ENCODE measurements around the gene BORCS6.

The BORCS6 gene

GRCh38 chr17:8141741-8142140 lies 48.2 kb downstream of the BORCS6 start:
- no peak for DNase-seq

- DNase-seq: no peak
Measured at GRCh38 chr17:8141045-8141444, 48.9 kb downstream of the BORCS6 start.

DNA sequence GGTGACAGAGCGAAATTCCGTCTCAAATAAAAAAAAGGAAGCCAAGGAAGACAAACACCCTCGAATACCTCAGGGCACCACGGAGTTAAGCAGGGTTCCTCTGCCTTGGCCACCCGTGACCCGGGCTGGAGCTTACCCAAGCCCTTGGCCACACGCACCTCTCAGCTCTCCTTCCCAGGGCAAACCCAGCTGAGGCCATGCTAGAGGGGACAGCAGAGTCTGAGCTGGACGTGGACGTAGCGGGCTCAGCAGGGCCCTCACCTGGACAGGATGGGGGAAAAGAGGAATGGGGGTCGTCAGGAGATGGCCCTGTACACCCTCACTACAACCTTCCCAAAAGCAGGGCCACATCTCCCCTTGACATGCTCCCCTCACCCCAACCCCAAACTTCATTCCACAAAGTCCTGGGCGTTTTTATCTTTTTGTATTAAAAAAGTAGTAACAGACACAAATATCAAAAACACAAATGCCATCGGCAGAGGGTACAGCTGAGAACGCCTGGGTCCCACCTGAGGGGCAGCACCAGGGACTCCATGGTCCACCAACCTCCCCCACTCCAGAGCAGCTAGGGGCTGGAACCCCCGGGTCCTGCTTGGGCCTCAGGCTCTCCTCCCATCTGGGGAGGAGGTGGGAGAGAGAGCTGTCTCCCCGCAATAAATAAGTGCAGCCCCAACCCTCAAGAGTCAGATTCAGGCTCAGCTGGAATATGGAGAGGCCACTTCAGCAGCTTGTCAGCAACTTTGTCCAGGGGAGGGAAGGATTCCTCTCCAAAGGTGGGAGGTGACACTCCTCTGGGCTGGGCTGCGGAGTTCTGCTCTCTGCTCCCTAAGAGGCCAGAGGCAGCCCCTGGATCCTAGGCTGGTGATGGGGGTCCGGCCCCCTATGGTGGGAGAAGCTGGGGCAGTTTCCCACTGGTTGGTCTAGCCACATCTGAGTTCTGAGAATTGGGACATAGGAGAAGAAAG lies 49.6 kb downstream of the BORCS6 start:
- DNase-seq: no peak

GRCh38 chr17:8138672-8139371 lies 51.2 kb downstream of the BORCS6 start:
- peak; percentile 99 for DNase-seq

DNA sequence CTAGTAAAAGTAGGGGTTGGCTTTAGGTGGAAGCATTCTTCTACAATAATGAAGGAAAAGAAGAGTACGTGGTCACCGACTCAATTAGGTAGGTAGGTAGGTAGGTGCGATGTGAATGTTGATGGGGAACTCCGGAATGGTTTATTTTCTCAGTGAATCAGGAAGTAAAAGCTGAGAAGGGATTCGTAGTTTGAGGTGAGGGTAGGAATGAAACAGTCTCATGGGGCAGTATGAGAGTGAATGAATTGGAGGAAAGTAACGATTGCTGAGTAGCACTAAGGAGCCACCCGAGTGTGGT lies 51.7 kb downstream of the BORCS6 start:
- no peak for DNase-seq
